GM19395 (cell line): Measurements from ENCODE around the gene IL13RA1.
"Not testable (repeated sequence)": the region's sequence is repeated elsewhere in the genome, so short reads cannot be mapped to it uniquely, and the experiment has no call there.

Experiments used
- ATAC-seq: cut with Tn5 transposase; IDR thresholded peaks from one replicate; pipeline ENCODE4 v1.9.1; 2021; ENCODE audit warnings: mild to moderate bottlenecking, moderate library complexity; ENCODE audit not compliant: unreplicated experiment

Gene IL13RA1

DNA sequence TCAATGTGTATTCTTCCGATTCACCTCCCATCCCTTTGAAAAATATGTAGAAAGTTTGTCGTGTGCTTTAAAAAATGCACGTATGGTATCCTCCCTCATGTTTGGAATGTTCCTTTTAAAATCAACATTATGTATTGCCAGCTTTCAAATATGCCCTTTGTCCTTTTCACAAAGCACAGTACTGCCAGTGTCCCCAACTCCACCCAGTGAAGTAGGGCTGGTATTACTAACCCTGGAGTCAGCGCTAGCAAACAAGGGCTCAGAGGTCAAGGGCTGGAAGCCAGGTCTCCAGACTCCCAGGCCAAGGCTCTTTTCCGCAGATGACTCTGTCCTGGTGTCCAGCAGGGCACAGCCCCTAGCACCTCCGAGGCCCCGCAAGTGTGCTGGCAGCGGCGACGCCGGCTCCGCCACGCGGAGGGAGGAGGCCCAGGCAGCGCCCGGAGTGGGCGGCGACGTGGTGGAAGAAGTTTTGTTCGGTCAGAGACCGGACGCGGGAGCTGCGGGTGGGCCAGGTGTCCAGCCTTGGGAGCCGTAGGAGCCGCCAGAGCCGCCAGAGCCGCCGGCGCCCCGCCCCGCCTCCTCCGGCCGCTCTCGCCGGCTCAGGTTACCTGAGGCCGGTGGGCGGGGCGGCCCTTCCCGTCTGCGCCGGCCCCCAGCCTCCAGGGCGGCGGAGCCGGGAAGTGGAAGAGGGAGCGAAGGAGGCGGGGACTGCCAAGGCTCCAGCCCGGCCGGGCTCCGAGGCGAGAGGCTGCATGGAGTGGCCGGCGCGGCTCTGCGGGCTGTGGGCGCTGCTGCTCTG, at the start of gene IL13RA1:
IL13RA1 (plus strand) TSS at position 720 of the 799 bp plus-strand sequence; CDS start at position 753, 33 bp downstream.
- peak; percentile 58 for ATAC-seq

DNA sequence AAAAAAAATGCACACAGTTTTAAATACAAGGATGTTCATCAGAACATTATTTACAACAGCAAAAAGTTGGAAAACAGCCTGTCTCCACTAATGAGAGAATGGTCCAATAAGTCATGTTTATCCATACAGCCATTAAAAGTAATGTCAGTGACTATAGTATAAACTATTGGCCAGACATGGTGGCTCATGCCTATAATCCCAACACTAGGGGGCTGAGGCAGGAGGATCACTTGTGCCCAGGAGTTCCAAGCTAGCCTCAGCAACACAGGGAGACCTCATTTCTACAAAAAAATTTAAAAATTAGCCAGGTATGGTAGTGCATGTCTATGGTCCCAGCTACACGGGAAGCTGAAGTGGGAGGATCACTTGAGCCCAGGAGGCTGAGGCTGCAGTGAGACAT, 48.1 kb upstream of the IL13RA1 start:
- ATAC-seq: no peak

DNA sequence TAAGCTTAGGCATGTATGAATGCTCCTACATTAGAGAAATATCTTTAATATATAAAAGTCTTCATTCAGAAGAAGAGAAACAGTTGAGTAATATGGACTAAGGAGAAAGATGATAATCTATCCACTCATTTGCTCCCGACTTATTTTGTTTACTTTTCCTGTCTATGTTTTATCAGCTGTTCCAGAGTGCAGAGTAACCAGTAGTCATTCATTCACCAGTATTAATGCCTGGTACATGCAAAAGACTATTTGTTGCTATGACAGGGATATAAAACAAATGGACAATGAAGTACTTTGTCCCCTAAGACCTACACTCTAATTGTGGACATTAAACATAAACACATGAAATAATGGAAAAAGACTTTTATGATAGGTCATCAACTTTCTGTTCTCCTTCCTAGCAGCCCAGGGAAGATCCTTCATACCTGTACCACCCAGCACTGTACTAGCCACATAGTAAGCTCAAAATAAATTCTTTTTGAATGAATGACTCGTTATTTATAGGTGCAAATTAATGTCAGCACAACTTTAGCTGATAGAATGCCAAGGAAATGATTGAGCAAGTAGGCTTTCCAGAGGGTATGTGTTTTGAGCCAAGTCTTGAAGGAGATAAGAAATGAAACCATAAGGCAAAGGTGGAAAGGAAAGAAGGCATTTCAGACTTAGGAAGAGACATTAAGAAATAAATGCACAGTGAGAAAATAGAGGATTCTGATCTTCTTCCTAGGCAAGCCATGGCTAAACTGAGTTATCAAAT, 45.0 kb upstream of the IL13RA1 start:
- ATAC-seq: no peak

DNA sequence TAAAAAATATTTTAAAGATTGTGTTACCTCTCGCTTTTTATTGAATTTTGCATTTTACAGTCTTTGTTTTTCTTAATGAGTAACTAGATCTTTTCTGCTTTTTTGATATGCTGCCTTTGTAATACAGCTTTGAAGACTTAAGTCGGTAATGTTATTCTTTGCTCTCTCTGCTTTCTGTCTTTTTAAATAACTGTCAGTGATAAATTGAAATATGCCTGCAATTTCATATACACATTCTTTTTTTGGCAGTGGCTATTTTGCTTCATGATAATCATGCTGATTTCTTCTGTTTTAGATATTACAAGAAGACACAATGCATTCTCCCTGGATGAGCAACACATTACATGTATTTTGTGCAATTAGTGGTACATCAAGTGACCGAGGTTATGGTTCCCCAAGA, 42.0 kb upstream of the IL13RA1 start:
- no peak for ATAC-seq

DNA sequence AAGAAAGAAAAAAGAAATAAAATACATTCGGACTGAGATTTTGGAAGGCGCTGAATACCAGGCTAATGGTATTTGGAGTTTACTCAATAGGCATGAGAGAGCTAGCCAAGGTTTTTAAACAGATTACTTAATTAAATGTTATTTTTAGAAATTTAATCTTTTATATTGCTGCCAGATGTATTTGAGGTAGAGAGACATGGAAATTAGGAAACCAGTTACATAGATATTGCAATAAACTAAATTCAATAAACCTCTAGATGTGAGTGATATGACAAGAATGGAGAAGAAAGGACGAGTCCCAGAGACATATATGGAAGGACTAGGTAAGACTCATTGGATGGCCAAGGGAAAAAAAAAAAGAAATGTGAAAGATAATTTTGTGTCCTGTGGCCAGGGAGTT, 38.5 kb upstream of the IL13RA1 start:
- no peak for ATAC-seq

DNA sequence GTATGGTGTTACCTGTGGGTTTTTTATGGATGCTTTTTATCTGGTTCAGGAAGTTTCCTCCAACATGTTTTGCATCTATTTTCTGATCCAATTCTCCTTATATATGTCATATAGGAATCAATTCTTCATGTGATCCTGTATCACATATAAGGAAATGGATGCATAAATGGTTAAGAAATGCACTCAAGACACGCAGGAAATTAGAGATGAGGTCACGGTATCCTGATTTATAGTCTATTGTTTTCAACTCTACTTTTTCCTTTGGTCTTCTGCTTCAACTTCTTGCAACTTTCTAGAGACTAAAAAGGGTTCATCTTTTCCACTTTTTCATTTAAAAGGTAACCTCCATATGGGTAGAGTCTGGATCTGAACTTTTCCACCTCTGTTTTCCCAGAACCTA, 33.6 kb upstream of the IL13RA1 start:
- no peak for ATAC-seq

DNA sequence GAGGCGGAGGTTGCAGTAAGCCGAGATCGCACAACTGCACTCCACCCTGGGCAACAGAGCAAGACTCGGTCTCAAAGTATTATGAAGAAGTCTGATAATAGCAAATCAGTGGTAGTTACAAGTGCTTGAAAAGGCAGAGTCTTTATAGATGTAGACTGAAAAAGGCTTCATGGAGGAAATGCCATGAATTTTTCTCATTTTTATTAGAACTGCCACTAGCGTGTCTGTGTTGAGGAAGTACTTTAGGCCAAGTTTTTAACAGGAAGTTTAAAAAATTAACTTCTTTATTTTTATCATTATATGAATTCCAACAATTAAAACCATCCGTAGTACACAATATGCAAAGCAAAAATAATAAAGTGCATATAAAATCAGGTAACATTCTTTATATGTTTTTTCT, 32.8 kb upstream of the IL13RA1 start:
- ATAC-seq: no peak

DNA sequence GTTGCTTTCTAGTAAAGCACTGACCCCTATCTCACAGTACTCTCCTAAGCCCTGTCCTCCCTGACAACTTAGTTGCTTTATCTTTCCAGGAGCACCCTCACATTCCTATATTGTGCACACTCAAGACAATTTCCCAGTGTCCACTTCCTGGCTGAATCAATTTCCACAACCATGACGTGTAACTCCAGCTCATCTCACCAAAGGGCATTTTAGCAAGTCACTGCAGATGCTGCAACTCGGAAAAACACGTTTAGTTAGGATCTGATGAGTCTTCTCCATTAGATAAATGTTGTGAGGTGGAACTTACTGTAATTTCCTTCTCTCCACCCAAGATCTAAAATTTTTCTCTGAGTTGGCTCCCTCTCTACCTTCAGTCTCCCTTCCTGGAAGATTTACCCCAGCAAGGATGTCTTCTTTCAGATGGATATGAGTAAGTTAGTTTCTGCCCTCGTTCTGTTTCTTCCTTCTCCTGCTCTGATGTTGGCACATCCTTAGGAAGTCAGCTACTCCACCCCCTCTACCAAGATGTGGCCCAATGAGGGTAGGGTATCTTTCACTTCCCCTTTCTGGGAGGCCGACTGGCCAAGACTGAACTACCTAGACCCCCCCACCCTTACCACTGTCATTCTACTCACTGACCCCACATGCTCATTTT, 28.8 kb upstream of the IL13RA1 start:
- no peak for ATAC-seq

DNA sequence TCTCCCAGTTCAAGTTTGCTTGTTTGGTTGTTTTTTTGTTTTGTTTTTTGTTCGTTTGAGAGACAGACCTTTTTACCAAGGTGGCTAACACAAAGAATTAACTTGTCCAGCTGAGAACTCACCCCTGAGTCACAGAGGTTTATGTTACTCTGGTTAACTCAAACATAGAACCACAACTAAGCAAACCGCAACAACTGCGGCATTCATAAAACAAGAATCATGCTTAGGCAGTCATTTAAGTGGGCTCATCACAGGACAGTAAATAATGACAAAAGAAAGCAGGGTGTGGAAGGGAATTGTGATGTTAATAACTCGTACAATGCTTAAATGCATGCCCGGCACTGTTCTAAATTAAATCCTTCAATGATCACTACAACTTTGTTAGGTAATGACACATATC, 24.7 kb upstream of the IL13RA1 start:
- ATAC-seq: no peak

DNA sequence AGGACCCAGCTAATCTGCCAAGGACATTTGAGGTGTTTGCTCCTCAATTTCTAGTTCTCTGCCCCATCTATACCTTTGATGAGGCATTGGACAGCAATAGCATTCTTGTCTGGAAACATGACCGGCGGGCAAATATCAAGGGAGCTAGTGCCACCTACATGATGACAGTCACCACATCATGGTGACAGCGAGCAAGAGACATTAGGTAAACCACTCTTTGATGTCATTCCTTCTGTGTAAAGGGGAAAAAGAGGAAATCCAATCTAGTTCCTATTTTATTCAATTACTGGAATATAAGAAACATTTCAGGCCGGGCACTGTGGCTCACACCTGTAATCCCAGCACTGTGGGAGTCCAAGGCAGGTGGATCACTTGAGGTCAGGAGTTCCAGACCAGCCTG, 20.7 kb upstream of the IL13RA1 start:
- no peak for ATAC-seq

DNA sequence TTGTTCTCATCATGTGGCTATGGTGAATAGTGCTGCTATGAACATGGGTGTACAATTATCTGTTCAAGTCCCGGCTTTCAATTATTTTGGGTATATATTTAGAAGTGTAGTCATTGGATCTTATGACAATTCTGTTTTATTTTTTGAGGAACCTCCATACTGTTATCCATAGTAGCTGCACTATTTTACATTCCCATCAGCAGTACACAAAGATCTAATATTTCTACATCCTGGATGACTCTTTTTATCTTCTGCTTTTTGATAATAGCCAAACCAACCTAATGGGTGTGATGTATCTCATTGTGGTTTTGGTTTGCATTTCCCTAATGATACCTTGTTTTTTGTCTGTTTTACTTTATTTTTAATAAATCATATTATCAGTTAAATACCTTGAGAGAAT, 12.9 kb upstream of the IL13RA1 start:
- no peak for ATAC-seq

DNA sequence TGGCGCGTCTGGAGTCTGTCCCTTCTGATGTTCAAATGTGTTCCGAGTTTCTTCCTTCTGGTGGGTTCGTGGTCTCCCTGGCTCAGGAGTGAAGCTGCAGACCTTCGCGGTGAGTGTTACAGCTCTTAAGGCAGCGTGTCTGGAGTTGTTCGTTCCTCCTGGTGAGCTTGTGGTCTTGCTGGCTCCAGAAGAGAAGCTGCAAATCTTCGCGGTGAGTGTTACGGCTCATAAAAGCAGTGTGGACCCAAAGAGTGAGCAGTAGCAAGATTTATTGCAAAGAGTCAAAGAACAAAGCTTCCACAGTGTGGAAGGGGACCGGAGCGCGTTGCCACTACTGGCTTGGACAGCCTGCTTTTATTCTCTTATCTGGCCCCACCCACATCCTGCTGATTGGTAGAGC, 11.5 kb upstream of the IL13RA1 start:
- ATAC-seq: not testable (repeated sequence)

DNA sequence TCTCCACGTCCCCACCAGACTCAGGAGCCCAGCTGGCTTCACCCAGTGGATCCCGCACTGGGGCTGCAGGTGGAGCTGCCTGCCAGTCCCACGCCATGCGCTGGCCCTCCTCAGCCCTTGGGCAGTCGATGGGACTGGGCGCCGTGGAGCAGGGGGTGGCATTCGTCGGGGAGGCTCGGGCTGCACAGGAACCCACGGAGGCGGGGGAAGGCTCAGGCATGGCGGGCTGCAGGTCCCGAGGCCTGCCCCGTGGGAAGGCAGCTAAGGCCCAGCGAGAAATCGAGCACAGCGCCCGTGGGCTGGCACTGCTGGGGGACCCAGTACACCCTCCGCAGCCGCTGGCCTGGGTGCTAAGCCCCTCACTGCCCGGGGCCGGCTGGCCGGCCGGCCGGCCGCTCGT, 10.6 kb upstream of the IL13RA1 start:
- not testable (repeated sequence) for ATAC-seq

DNA sequence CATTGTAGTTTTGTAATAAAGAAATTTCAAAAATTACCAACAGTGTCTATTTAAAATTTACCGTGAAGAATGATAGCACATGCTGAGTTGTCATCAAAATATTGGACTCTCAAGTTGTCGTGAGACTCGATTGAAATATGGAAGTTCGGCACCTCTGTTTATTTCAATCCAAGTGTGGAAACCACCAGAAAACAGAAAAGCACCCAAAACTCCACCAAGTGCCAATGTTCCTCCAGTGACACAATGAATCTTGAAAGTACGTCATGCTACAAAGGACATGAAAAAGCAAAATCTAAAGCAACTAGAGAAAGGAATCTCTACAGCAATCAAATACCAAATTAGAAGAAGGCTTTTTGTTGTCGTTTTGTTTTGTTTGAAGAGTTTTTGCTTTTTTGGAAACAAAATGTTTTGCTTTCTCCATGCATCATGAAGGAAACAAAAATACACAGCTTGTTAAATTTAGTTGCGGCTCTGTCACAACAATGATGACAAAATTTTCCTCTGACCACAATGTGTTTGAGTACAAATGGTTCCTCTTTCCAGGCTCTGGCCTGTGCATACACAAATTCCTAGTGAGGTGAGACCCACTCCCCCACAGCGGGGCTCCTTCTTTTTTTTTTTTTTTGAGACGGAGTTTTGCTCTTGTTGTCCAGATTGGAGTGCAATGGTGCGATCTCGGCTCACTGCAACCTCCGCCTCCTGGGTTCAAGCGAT, 9.6 kb upstream of the IL13RA1 start:
- ATAC-seq: no peak

DNA sequence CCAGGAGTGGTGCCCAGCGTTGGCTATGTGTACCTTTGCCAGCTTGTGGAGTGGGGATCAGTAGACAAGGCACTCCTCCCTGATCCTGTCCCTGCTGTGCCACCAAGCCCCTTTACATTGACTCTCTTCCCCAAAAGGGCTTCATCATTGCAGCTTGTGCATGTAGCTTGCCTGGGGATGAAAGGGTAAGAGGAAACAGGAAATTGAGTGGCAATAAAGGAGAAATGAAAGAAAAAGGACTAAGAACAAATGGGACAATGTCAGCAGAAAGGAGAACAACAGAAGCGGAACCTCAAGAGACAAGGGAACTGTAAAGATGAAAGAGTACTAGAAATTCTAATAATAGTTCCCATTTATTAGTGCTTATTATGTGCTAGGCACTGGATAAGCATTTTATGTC, 8.7 kb upstream of the IL13RA1 start:
- no peak for ATAC-seq

DNA sequence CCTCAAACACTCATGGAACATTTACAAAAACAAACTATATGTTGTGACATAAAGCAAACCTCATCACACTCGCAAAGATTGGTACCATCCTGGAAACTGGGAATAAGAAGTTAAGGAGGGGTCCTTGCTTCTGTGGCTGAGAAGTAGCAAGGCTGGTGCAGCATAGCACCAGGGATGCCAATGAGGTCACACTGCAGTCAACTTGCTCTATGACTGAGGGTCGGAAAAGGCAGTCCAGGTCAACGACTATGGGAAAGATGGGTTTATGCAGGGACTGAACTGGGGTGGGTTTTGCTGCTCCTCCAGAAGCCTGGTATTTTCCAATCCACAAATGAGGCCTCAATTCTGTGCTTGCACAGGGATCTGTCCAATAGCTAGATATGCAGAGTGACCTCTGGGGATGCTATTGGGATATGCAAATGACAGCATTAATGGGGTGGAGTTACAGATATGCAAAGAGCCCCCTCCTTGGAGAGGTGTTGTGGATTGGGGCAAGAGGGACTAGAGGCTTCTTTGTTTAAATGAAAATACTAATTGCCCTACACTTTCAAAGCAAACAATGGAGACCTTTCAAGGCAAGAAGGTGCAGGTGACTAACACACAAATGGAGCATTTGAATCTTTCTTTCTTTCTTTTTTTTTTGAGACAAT, 7.2 kb upstream of the IL13RA1 start:
- ATAC-seq: no peak

DNA sequence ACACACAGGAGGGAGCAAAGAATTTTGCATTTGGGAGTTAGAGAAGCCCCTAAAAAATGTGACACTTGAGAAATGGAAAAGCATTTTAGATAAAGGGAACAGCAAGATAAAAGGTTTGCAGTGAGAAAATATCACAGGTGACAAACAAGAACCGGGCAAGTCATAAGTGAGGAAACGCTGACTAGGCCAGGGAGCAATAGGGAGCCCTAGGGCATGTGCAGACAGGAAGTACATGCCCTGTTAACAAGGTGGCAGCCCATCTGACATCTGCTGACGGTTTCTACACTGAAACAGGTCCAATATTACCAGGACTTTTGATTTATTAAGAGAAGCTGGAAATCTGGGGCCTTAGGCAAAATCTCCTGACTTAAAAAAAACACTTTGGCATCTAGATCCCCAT, 4.0 kb upstream of the IL13RA1 start:
- no peak for ATAC-seq

DNA sequence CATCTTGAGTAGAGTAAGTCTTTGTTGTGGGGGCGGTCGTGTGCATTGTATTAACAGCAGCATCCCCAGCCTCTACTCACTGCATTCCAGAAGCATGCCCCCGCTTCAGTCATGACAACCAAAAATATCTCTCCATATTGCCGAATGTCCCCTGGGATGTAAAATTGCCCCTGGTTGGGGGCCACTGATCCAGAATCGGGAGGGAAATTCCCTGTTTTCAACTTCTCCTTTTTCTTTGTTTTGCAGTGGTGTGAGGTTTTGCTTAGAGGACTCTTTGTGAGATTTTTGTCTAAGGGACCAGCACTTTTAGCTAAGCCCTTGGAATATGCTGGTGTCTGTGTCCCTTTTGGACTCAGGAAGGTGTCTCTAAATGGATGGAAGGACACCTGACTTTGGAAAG, 3.0 kb upstream of the IL13RA1 start:
- no peak for ATAC-seq

DNA sequence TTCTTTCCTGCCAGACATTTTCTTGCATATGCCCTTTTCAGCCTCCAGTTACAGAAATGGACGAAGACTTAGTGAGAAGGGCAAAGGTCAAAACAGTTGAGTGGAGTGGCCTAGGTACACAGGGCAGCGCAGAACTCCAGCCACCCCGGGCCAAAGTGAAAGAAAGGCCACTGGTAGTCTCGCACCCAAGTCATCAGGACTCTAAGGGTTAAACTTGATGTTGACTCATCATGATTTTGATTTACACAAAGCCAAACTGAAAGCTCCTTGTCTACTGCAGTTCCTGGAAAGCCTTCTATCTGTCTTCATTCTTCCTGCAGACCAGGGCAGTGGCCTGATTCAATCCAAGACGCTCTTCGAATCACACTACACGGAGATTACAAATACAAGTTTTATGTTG, 2.6 kb upstream of the IL13RA1 start:
- no peak for ATAC-seq

DNA sequence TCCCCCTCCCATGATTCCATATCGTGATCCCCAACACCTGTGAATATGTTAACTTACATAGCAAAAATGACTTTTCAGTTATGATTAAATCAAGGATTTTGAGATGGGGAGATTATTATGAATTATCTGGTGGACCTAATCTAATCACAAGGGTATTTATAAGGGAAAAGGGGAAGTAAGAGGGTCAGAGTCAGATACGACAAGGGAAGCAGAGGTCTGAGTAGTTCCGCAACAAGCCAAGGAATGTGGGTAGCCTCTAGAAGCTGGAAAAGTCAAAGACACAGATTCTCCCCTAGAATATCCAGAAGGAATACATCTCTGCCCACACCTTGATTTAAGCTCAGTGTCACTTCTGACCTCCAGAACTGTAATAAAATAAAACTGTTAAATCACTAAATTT, 1.0 kb upstream of the IL13RA1 start:
- no peak for ATAC-seq
